PC-3 (cell line): ENCODE data around the gene KATNA1. TPM values are rescaled to one million over a fixed set of nuclear protein-coding genes. Genes with fewer than 3 reads are reported as not detected.

Source experiments
- ATAC-seq: fragments of 200-7000 bp; cut with Tn5 transposase; 2 replicates; pipeline ENCODE4 v1.9.1; 2020; ENCODE audit warnings: mild to moderate bottlenecking, moderate library complexity
- BruUV-seq: library from RNA; stranded (reverse); fragments of 400-500 nt; replicated peaks from 2 replicates; lab custom pipeline; 2021; lab: Mats Ljungman, UMichigan
- CTCF ChIA-PET: fragments of 300-600 bp; sonication (Branson Sonifier 250); formaldehyde crosslinking; loops from one replicate; lab custom pipeline; 2022; ENCODE audit warnings: antibody characterized with exemption; lab: Charles Lee
- POLR2A ChIA-PET: fragments of 300-600 bp; sonication (Branson Sonifier 250); formaldehyde crosslinking; loops from one replicate; lab custom pipeline; 2022; ENCODE audit warnings: antibody characterized with exemption; ENCODE audit not compliant: unreplicated experiment; lab: Charles Lee
- DNase-seq: peaks from one replicate; pipeline ENCODE4 v3.0.0-alpha.2; 2015
- H2AFZ ChIP-seq: fragments of 300-600 bp; sonication (generic); 2 replicates; pipeline ENCODE4 v1.6.0; 2016; ENCODE audit warnings: antibody characterized with exemption, low read length
- H3F3A ChIP-seq: fragments of 300-600 bp; sonication (generic); one replicate; pipeline ENCODE4 v1.6.0; 2017; ENCODE audit warnings: antibody characterized with exemption, low read length, control low read depth, mild to moderate bottlenecking; ENCODE audit not compliant: unreplicated experiment
- H3K27ac ChIP-seq: fragments of 300-600 bp; sonication (generic); 2 replicates; pipeline ENCODE4 v1.5.1; 2016; ENCODE audit warnings: mild to moderate bottlenecking, low read length
- H3K27me3 ChIP-seq: fragments of 300-600 bp; sonication (generic); 2 replicates; pipeline ENCODE4 v1.6.1; 2016; ENCODE audit warnings: low read length, mixed read lengths
- H3K36me3 ChIP-seq: fragments of 300-600 bp; sonication (generic); 2 replicates; pipeline ENCODE4 v1.6.1; 2016; ENCODE audit warnings: low read depth, mixed run types, low read length, mixed read lengths
- H3K4me1 ChIP-seq: fragments of 300-600 bp; sonication (generic); 2 replicates; pipeline ENCODE4 v1.5.1; 2016; ENCODE audit warnings: low read length; ENCODE audit not compliant: insufficient read depth
- H3K4me2 ChIP-seq: fragments of 300-600 bp; sonication (generic); 2 replicates; pipeline ENCODE4 v1.6.0; 2016; ENCODE audit warnings: low read length
- H3K4me3 ChIP-seq: fragments of 300-600 bp; sonication (generic); 2 replicates; pipeline ENCODE4 v1.5.1; 2016; ENCODE audit warnings: mild to moderate bottlenecking, low read length, mixed read lengths
- H3K79me2 ChIP-seq: fragments of 300-600 bp; sonication (generic); 2 replicates; pipeline ENCODE4 v1.6.1; 2017; ENCODE audit warnings: low read length, mixed read lengths
- H3K9ac ChIP-seq: fragments of 300-600 bp; sonication (generic); 2 replicates; pipeline ENCODE4 v1.6.0; 2016; ENCODE audit warnings: mild to moderate bottlenecking, low read length
- H3K9me2 ChIP-seq: fragments of 300-600 bp; sonication (generic); replicated peaks from 2 replicates; pipeline ENCODE4 v1.6.1; 2016; ENCODE audit warnings: mixed run types, low read length, mixed read lengths
- H3K9me3 ChIP-seq: fragments of 300-600 bp; sonication (generic); 2 replicates; pipeline ENCODE4 v1.6.1; 2016; ENCODE audit warnings: low read length, mixed read lengths
- H4K20me1 ChIP-seq: fragments of 300-600 bp; sonication (generic); 2 replicates; pipeline ENCODE4 v1.6.1; 2016; ENCODE audit warnings: low read length, mixed read lengths
- EZH2 ChIP-seq: fragments of 300-600 bp; sonication (generic); IDR thresholded peaks from one replicate; pipeline ENCODE4 v1.6.1; 2017; ENCODE audit warnings: antibody characterized with exemption, mild to moderate bottlenecking, low read length; ENCODE audit not compliant: unreplicated experiment
- EZH2phosphoT487 ChIP-seq: fragments of 300-600 bp; sonication (generic); IDR thresholded peaks from 2 replicates; pipeline ENCODE4 v1.6.1; 2018; ENCODE audit warnings: mild to moderate bottlenecking, antibody characterized with exemption, low read length, borderline replicate concordance
- intact Hi-C: fragments of 100-400 bp; cut with micrococcal nuclease; formaldehyde crosslinking; loops from 2 replicates; pipeline ENCODE4 v1.9.0; 2023
- total RNA-seq: library from RNA; depleted of rRNA; stranded (reverse); fragments of >200 nt; gene quantifications from 2 replicates; pipeline ENCODE4 v1.2.3, GENCODE V29; 2014
- TF ChIP-seq, protein P1 (sequence below): fragments of 300-600 bp; sonication (generic); conservative IDR thresholded peaks from 2 replicates; pipeline ENCODE4 v1.5.1; 2017; ENCODE audit warnings: antibody characterized with exemption, low read depth, mild to moderate bottlenecking, low read length

KATNA1 gene
- total RNA-seq, 1 experiment from 2014 or later: 18.1 TPM

DNA sequence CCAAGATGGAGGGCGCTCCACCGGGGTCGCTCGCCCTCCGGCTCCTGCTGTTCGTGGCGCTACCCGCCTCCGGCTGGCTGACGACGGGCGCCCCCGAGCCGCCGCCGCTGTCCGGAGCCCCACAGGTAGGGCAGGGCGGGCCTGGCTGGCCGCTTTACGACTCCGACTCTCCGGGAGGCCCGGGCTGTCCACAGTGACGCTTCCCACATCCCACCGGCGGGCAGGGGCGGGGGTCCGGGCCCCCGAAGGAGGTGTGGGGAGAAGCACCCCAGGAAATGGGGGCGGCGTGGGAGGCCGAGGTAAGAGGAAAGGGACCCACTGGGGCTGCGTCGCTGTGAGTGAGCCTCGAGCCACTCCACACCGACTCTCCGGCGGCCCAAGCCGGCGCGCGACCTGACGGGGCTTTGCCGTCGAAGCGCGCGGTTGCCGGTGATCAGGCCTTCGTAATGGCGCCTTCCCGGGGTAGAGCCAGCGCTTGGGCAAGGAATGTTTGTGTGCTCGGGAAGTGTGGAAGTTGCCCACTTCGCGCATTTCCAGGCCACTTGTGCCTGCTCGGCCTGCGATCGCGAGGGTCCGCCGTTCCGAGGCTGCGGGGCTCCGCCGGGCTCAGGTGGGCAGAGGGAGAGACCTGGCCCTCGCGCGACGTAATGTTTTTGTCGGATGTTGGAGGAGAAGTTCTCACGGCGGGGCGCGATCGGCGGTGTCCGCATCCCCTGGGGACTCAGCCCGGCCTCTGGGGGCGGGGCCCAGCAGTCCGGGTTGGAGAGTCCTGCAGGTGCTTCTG lies 81.9 kb downstream of the KATNA1 start:
- H3K4me2 ChIP-seq: peak overlapping the region; percentile 90
- ATAC-seq: peak; percentile 46
- H3K27ac ChIP-seq: peak overlapping the region; percentile 25; the same call in 1 of the 2 replicates
- ChIA-PET POLR2A (interaction anchor here (0.6 kb wide), 1 partner anchor 117 kb away, joined by 6 read pairs; no protein-coding TSS in a partner anchor), CTCF (interaction anchor here (0.6 to 0.7 kb wide), 3 partner anchors 98 to 1343 kb away, joined by 3 to 5 read pairs (median 4); no protein-coding TSS in a partner anchor)
- no peaks in the 10 kb centered on the region for H3F3A ChIP-seq
- DNase-seq: peak; percentile 45
- peaks cover 26% of the 10 kb centered on the region for H3K4me1 ChIP-seq
- no peaks in the 10 kb centered on the region for H3K9me3 ChIP-seq
- peak overlapping the region; percentile 94 for H3K4me3 ChIP-seq
- intact Hi-C loops: loop anchor here (5.0 kb wide), 2 partner anchors 151 to 451 kb away; partner anchors contain the start of gene LATS1
- H3K79me2 ChIP-seq: peaks cover 43% of the 10 kb centered on the region
- peak overlapping the region; percentile 99 for H2AFZ ChIP-seq
- no peaks in the 10 kb centered on the region for H3K36me3 ChIP-seq
- peak overlapping the region; percentile 85 for H3K9ac ChIP-seq
- no TSS peak for BruUV-seq
- H3K9me2 ChIP-seq: no peaks in the 10 kb centered on the region
- TF ChIP-seq, protein P1, sequence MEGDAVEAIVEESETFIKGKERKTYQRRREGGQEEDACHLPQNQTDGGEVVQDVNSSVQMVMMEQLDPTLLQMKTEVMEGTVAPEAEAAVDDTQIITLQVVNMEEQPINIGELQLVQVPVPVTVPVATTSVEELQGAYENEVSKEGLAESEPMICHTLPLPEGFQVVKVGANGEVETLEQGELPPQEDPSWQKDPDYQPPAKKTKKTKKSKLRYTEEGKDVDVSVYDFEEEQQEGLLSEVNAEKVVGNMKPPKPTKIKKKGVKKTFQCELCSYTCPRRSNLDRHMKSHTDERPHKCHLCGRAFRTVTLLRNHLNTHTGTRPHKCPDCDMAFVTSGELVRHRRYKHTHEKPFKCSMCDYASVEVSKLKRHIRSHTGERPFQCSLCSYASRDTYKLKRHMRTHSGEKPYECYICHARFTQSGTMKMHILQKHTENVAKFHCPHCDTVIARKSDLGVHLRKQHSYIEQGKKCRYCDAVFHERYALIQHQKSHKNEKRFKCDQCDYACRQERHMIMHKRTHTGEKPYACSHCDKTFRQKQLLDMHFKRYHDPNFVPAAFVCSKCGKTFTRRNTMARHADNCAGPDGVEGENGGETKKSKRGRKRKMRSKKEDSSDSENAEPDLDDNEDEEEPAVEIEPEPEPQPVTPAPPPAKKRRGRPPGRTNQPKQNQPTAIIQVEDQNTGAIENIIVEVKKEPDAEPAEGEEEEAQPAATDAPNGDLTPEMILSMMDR: no peak
- TF ChIP-seq EZH2: no peak
- TF ChIP-seq EZH2phosphoT487: no peak
- H4K20me1 ChIP-seq: 0 out of 2 replicates have a peak, but pooled peaks cover 5% of the 10 kb centered on the region
- no peaks in the 10 kb centered on the region for H3K27me3 ChIP-seq

DNA sequence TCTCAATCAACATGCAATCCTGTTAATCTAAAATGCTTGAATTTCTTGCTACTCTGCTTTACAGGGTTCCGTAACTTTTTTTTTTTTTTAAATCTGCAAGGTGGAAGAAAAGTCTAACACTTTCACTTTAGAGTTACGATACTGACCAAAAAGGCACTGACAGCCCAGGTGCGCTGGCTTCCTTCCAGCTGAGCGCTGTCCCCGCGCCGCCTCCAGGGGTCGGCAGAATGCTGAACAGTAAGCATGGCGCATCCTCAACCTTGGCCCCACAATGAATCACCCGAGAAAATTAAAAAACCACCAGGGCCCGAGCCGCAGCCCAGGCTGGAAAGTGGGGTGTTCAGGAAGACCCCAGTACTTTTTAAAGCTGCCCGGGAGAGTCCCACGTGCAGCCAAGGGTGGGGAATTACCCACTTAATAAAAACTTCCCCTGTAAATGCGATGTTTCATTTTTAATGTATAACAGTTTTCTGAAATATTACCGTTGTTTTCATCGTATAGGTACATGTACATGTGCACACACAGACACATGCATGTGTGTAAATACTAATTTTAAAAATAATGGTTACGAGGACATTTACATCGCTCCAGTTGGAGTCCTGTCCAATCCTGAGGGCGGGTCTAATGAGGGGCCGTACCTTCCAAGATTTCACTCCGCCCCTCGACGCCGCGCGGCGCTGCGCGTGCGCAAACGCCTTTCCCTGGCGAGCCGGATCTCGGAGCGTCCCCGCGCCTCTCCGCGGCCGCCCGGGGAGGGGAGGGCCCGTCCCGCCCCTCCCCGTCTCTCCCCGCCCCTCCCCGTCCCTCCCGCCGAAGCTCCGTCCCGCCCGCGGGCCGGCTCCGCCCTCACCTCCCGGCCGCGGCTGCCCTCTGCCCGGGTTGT lies 82.7 kb downstream of the KATNA1 start, which contains the start of gene GINM1:
GINM1 (plus strand) TSS at position 849 of the 883 bp plus-strand sequence. CDS start 40 bp downstream, outside the sequence.
- CTCF ChIA-PET: interaction anchor here (0.6 to 0.7 kb wide), 4 partner anchors 99 to 1342 kb away, joined by 3 to 7 read pairs (median 4); no protein-coding TSS in a partner anchor
- H3K9ac ChIP-seq: peak within 1 kb of the TSS; percentile 85
- POLR2A ChIA-PET: interaction anchor here (0.6 kb wide), 1 partner anchor 117 kb away, joined by 6 read pairs; no protein-coding TSS in a partner anchor
- H3K36me3 ChIP-seq: no peaks in the 10 kb centered on the region
- peak within 1 kb of the TSS; percentile 37; the same call in 1 of the 2 replicates for H3K27ac ChIP-seq
- H3K27me3 ChIP-seq: no peaks in the 10 kb centered on the region
- TF ChIP-seq EZH2 (no peak), EZH2phosphoT487 (no peak)
- TF ChIP-seq, protein P1: peak; percentile 71
- H3F3A ChIP-seq: no peaks in the 10 kb centered on the region
- peaks cover 35% of the 10 kb centered on the region for H3K79me2 ChIP-seq
- H4K20me1 ChIP-seq: 0 out of 2 replicates have a peak, but pooled peaks cover 5% of the 10 kb centered on the region
- peak within 1 kb of the TSS; percentile 94 for H3K4me3 ChIP-seq
- H3K9me3 ChIP-seq: no peaks in the 10 kb centered on the region
- peak; percentile 84 for ATAC-seq
- H3K4me2 ChIP-seq: peak within 1 kb of the TSS; percentile 98
- H3K9me2 ChIP-seq: no peaks in the 10 kb centered on the region
- BruUV-seq: no TSS peak
- DNase-seq: peak; percentile 95
- H2AFZ ChIP-seq: peak within 1 kb of the TSS; percentile 99
- intact Hi-C loops: loop anchor here (2.0 to 5.0 kb wide), 3 partner anchors 83 to 452 kb away; partner anchors contain the start of genes KATNA1 and LATS1
- peaks cover 26% of the 10 kb centered on the region for H3K4me1 ChIP-seq
